OCI-M1 (cell line): ENCODE results near the gene GRK5.

Experiments used
- DNase-seq: peaks from one replicate; lab custom pipeline; 2025; lab: John Stamatoyannopoulos, UW

Gene GRK5

GRCh38 chr10:119443970-119444660, 236.7 kb downstream of the GRK5 start:
- DNase-seq, result no peak

GRCh38 chr10:119444866-119445265, 237.5 kb downstream of the GRK5 start:
- DNase-seq, result no peak

GRCh38 chr10:119445311-119445934, 238.1 kb downstream of the GRK5 start:
- DNase-seq, result peak; percentile 88

- no peak for DNase-seq
Measured at GRCh38 chr10:119445935-119446317, 238.6 kb downstream of the GRK5 start.

GRCh38 chr10:119446441-119447277, 239.3 kb downstream of the GRK5 start:
- no peak for DNase-seq

GRCh38 chr10:119447421-119447820, 240.1 kb downstream of the GRK5 start:
- DNase-seq, result no peak

GRCh38 chr10:119447823-119448546, 240.6 kb downstream of the GRK5 start:
- no peak for DNase-seq

- DNase-seq, result no peak
Measured at GRCh38 chr10:119448628-119449584, 241.5 kb downstream of the GRK5 start.

- no peak for DNase-seq
Measured at GRCh38 chr10:119449760-119450461, 242.5 kb downstream of the GRK5 start.

GRCh38 chr10:119450606-119451299, 243.4 kb downstream of the GRK5 start:
- no peak for DNase-seq

GRCh38 chr10:119451300-119451896, 244.0 kb downstream of the GRK5 start:
- no peak for DNase-seq

- DNase-seq, result no peak
Measured at GRCh38 chr10:119452396-119452795, 245.0 kb downstream of the GRK5 start.

GRCh38 chr10:119453313-119453712, 245.9 kb downstream of the GRK5 start:
- no peak for DNase-seq

GRCh38 chr10:119454316-119454715, 246.9 kb downstream of the GRK5 start:
- no peak for DNase-seq

GRCh38 chr10:119454990-119455389, 247.6 kb downstream of the GRK5 start:
- no peak for DNase-seq

- no peak for DNase-seq
Measured at GRCh38 chr10:119455609-119456434, 248.5 kb downstream of the GRK5 start.

- no peak for DNase-seq
Measured at GRCh38 chr10:119456435-119456810, 249.1 kb downstream of the GRK5 start.

GRCh38 chr10:119457966-119458766, 250.8 kb downstream of the GRK5 start:
- no peak for DNase-seq
